HEK293T (cell line): Measurements from ENCODE around the gene CYTL1.

Experiments used
- BHLHE40 ChIP-seq: fragments of 450-650 bp; IDR thresholded peaks from 2 replicates; pipeline ENCODE4 v1.6.1; 2016; ENCODE audit warnings: mild to moderate bottlenecking, moderate library complexity, borderline replicate concordance
- ELF4 ChIP-seq: fragments of 450-650 bp; IDR thresholded peaks from 2 replicates; pipeline ENCODE4 v1.6.1; 2017; ENCODE audit warnings: antibody characterized with exemption
- FOXA1 ChIP-seq: fragments of 450-650 bp; IDR thresholded peaks from 2 replicates; pipeline ENCODE4 v1.6.1; 2016; ENCODE audit warnings: mild to moderate bottlenecking
- FOXM1 ChIP-seq: fragments of 450-650 bp; IDR thresholded peaks from 2 replicates; pipeline ENCODE4 v1.6.1; 2017; ENCODE audit warnings: mild to moderate bottlenecking, borderline replicate concordance
- NFRKB ChIP-seq: fragments of 450-650 bp; IDR thresholded peaks from 2 replicates; pipeline ENCODE4 v1.6.1; 2016; ENCODE audit warnings: mild to moderate bottlenecking, moderate library complexity
- SP1 ChIP-seq: fragments of 450-650 bp; IDR thresholded peaks from 2 replicates; pipeline ENCODE4 v1.6.1; 2017
- SUZ12 ChIP-seq: fragments of 450-650 bp; IDR thresholded peaks from 2 replicates; pipeline ENCODE4 v1.6.1; 2016; ENCODE audit warnings: mild to moderate bottlenecking
- TF ChIP-seq, protein P1 (sequence below): fragments of 450-650 bp; IDR thresholded peaks from 2 replicates; pipeline ENCODE4 v1.6.1; 2016

- TF ChIP-seq SP1 (no peak), ELF4 (no peak), FOXM1 (no peak), SUZ12 (no peak), NFRKB (no peak), FOXA1 (no peak), BHLHE40 (no peak)
- TF ChIP-seq, protein P1, sequence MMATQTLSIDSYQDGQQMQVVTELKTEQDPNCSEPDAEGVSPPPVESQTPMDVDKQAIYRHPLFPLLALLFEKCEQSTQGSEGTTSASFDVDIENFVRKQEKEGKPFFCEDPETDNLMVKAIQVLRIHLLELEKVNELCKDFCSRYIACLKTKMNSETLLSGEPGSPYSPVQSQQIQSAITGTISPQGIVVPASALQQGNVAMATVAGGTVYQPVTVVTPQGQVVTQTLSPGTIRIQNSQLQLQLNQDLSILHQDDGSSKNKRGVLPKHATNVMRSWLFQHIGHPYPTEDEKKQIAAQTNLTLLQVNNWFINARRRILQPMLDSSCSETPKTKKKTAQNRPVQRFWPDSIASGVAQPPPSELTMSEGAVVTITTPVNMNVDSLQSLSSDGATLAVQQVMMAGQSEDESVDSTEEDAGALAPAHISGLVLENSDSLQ = no peak
Observed at GRCh38 chr4:5034206-5034605, 14.9 kb upstream of the CYTL1 start.
